GM12872 (cell line): Measurements from ENCODE around the gene SLC8A1.

Source experiments
- TF ChIP-seq, protein P1 (sequence below): IDR thresholded peaks from 3 replicates; pipeline ENCODE4 v1.5.1; 2011; ENCODE audit warnings: low read depth, mild to moderate bottlenecking, low read length, moderate library complexity; ENCODE audit not compliant: insufficient read depth

SLC8A1 gene

DNA sequence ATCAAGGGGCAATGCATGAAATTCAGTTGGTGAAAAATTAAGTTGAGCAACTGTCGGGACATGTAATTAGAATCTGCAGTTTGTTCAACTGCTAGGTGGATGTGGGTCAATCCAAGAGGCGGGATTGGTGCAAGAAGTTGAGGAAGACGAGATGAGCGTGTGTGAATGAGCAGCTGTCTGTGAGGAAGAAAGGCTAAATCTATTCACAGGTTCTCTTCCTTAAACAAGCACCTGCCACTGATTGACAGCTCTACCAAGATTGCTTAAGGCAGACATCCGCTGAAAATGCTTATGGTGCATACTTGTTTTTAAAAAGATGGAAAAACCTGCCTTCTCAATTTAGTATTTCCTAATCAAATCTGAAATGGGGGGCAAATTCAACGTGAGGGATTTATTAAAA is 349.4 kb downstream of the SLC8A1 start:
- TF ChIP-seq, protein P1, sequence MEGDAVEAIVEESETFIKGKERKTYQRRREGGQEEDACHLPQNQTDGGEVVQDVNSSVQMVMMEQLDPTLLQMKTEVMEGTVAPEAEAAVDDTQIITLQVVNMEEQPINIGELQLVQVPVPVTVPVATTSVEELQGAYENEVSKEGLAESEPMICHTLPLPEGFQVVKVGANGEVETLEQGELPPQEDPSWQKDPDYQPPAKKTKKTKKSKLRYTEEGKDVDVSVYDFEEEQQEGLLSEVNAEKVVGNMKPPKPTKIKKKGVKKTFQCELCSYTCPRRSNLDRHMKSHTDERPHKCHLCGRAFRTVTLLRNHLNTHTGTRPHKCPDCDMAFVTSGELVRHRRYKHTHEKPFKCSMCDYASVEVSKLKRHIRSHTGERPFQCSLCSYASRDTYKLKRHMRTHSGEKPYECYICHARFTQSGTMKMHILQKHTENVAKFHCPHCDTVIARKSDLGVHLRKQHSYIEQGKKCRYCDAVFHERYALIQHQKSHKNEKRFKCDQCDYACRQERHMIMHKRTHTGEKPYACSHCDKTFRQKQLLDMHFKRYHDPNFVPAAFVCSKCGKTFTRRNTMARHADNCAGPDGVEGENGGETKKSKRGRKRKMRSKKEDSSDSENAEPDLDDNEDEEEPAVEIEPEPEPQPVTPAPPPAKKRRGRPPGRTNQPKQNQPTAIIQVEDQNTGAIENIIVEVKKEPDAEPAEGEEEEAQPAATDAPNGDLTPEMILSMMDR = no peak

DNA sequence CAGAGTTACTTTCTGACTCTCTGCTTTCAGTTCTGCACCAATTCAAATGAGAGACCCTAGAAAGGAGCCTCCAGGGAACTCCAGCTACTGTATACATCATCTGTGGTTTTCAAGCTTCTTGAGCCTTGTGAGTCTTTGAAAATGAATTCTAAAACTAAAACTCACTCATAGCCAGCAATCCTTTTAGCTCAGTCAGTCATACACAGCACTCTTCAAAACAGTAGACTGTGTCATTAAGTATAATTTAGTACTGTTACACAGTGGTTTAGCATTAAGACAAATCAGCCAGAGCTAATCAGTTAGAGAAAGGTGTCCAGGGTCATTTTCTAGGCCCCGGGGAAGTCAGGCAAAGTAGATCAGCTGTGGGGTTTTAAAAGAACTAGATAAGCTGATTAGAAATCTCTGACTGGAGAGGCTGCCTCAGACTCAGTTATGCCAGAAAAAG is 350.7 kb downstream of the SLC8A1 start:
- TF ChIP-seq, protein P1 = no peak

DNA sequence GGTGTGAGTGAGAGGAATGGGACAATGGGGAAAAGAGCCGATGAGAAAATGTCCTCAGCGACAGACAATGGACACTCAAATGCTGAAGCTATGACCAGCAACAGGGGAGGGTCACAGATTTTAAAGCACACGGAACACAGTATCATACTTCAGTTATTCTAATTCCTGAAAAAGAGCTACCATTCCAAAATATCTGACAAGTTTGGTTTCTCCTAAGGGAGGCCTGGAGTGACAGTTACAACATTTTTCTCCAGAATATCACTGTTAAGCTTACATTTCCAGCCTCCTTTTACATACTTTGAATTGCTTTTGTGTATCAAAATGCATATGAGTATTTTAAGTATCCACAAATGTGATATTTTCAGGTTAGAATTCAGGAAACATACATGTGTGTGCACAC is 351.2 kb downstream of the SLC8A1 start:
- TF ChIP-seq, protein P1 = no peak

DNA sequence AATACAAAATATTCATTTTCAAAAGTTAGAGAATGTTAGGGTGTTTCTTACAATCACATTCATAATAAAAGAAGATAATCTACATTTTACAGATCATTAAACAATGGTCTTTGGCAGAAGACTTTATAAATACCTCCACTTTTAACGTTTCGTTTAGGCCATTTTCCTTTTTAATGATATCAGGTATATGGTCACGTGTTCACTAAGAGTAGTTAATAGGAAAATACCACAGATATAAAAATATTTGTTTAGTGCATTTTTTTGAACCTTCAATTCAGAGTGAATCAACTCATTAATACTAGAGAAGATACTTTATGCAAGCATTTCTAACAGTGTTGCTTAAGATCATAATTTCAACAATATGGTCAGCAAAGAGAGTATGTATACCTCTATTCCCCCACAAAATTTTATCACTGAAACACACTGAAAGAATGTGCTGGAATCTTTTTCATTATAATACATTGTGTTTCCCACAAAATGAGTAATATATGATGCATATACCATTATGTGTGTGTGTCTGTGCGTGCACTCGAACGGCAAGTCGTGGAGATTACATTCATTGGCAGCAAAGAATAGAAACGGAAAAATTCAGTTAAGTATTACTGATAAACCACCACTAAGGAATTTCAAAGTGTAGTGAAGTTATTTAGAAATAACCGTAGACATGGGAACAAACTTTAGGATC is 353.0 kb downstream of the SLC8A1 start:
- TF ChIP-seq, protein P1 = no peak

DNA sequence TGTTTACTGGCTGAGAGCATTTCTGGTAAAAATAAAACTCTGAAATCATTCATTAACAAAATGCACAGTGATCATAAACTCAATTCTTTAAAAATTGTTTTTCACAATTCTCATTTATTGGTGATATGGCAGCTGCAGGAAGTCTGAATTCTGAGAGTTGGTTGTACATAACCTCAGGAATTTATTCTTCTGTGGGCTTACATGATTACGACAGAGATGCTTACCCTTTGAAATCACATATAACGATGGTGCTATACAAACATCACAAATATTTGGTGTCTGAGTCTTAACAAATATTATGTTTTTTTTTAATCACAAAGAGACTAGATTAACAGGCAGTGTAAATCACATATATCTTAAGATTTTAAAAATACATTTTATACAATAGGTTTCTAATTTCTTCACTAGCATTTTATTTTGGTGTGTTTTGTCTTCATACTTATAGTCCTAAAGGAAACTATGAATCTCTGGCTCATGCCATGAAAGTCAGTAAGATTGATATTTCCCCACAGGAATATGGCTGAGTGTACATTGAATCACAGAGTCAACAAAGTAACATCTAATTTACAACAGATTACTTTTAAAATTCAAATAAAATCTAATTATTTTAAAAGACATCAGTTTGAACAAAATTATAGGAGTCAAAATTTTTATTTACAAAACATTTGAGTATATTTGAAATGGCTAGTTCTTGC is 354.1 kb downstream of the SLC8A1 start:
- TF ChIP-seq, protein P1 = no peak

DNA sequence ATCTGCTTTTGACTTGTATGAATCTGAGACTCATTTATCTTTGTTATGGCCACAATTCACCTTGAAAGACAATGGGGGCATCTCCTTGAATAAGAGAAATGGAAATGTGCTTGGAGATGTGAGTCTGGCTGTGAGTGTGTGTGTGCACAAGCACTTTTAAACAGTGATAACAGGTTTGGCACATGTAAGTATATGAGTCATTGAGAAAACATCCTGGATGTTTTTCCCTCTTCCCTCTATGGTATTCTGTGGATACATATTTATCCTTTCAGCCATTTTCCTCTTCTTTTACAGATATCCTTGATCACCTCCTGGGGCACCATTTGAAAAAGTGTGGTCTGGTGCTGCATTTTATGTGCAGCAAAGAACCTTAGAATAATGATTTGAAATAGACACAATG is 355.5 kb downstream of the SLC8A1 start:
- TF ChIP-seq, protein P1 = no peak

DNA sequence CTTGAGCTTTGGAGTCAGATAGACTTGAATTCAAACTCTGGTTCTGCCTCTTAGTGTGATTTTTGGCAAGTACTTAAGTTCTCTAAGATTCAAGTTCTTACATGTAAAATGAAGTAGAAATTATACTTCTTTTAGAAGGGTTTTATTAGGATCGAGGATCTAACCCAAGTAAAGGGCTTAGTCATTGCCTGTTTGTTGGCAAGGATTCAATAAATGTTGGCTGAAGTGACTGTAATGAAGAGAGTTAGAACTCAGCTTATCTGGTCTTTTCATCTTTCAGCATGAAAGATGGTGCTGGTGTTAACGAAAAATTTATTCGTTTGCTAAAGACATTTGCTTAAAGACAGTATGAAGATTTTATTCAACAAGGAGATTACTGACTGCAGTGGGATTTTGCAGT is 356.9 kb downstream of the SLC8A1 start:
- TF ChIP-seq, protein P1 = no peak
